Spleen (tissue), 7 donors: Measurements from ENCODE around the gene DTNBP1.

ENCODE experiments used
- POLR2AphosphoS5 ChIP-seq, 3 donors: sonication (generic); formaldehyde crosslinking; IDR thresholded peaks; one replicate each; pipeline ENCODE4 v1.5.1; 2017; ENCODE audit warnings: antibody characterized with exemption in 3 of 3
- TF ChIP-seq, protein P1 (sequence below), 11 experiments: fragments of 200-600 bp in 7 of 11; fragments of 450-650 bp in 4 of 11; sonication (generic) in 4 of 11; IDR thresholded peaks in 8 of 11; conservative IDR thresholded peaks in 3 of 11; 1 replicate in 7 of 11; 2 replicates in 4 of 11; pipeline versions ENCODE4 v1.4.0 to v1.8.0; 2016 to 2021; ENCODE audit warnings: antibody characterized with exemption in 11 of 11, inconsistent platforms in 4 of 11, mild to moderate bottlenecking in 1 of 11
- donor health status: DM: no; HTN: no; CAD: no; lungs with moderate emphysema.
- donor health status: DM: no; HTN: no; CAD: no.
- donor health status: DM: no; HTN: no; CAD: no.

GRCh38 chr6:15508441-15508871 lies 154.4 kb downstream of the DTNBP1 start:
- TF ChIP-seq, protein P1, sequence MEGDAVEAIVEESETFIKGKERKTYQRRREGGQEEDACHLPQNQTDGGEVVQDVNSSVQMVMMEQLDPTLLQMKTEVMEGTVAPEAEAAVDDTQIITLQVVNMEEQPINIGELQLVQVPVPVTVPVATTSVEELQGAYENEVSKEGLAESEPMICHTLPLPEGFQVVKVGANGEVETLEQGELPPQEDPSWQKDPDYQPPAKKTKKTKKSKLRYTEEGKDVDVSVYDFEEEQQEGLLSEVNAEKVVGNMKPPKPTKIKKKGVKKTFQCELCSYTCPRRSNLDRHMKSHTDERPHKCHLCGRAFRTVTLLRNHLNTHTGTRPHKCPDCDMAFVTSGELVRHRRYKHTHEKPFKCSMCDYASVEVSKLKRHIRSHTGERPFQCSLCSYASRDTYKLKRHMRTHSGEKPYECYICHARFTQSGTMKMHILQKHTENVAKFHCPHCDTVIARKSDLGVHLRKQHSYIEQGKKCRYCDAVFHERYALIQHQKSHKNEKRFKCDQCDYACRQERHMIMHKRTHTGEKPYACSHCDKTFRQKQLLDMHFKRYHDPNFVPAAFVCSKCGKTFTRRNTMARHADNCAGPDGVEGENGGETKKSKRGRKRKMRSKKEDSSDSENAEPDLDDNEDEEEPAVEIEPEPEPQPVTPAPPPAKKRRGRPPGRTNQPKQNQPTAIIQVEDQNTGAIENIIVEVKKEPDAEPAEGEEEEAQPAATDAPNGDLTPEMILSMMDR (IDR thresholded peaks at IDR 0.05 in 8 of 11, conservative IDR thresholded peaks at IDR 0.05 in 3 of 11) = no peak
- TF ChIP-seq POLR2AphosphoS5 (IDR thresholded peaks at IDR 0.05) = no peak
